ENCODE results near the gene NEURL1B. TPM values are rescaled to one million over a fixed set of nuclear protein-coding genes. Genes with fewer than 3 reads are reported as not detected.
A peak's percentile ranks its signal among the peaks of the same experiment; 100 is the strongest.

The NEURL1B gene
- total RNA-seq, 4 donors from 2014 or later = 8.2 to 29.9 (median 10.9) TPM

- 16 to 35% methylated on average over 6 to 7 of the region's 7 CpGs for WGBS, 2 donors
- Histone ChIP-seq H3K36me3 (no peaks in the 10 kb centered on the region), H3K4me1 (peaks cover 0 to 4% of the 10 kb centered on the region in 2 donors), H3K4me3 (replicated peaks in 1 of 3) (no peak overlapping the region), H3K27ac (no peak overlapping the region), H3K9me3 (no peaks in the 10 kb centered on the region), H3K27me3 (no peaks in the 10 kb centered on the region)
- intact Hi-C loops (cut with DNase I) = no loop called here
- peak; percentile 81 to 82 for DNase-seq
- TF ChIP-seq CTCF (IDR thresholded peaks at IDR 0.05) (no peak), POLR2A (IDR thresholded peaks at IDR 0.05) (no peak)
Observed at GRCh38 chr5:172678902-172679301, 37.8 kb downstream of the NEURL1B start.

- Histone ChIP-seq H3K27ac (peak overlapping the region in 1 of 3 donors; percentile 0), H3K4me1 (peaks cover 0 to 4% of the 10 kb centered on the region in 2 donors), H3K36me3 (no peaks in the 10 kb centered on the region), H3K4me3 (replicated peaks in 1 of 3) (no peak overlapping the region), H3K27me3 (no peaks in the 10 kb centered on the region), H3K9me3 (no peaks in the 10 kb centered on the region)
- intact Hi-C loops (cut with DNase I) = no loop called here
- TF ChIP-seq POLR2A (IDR thresholded peaks at IDR 0.05) = no peak
- no peak for TF ChIP-seq CTCF (IDR thresholded peaks at IDR 0.05)
- WGBS, 2 donors = 80 to 81% methylated on average over 8 of the region's 8 CpGs
- DNase-seq = no peak
Observed at GRCh38 chr5:172679628-172680212, 38.7 kb downstream of the NEURL1B start.

GRCh38 chr5:172680921-172681320 lies 39.9 kb downstream of the NEURL1B start:
- intact Hi-C loops (cut with DNase I) = no loop called here
- H3K36me3 ChIP-seq = no peaks in the 10 kb centered on the region
- no peak overlapping the region for H3K4me3 ChIP-seq (replicated peaks in 1 of 3)
- TF ChIP-seq POLR2A (IDR thresholded peaks at IDR 0.05) (no peak), CTCF (IDR thresholded peaks at IDR 0.05) (no peak)
- WGBS, 2 donors = 61 to 71% methylated on average over 5 of the region's 5 CpGs
- no peaks in the 10 kb centered on the region for H3K27me3 ChIP-seq
- no peak overlapping the region for H3K27ac ChIP-seq
- peaks cover 0 to 4% of the 10 kb centered on the region in 2 donors for H3K4me1 ChIP-seq
- no peaks in the 10 kb centered on the region for H3K9me3 ChIP-seq
- DNase-seq = no peak

- Histone ChIP-seq H3K4me3 (replicated peaks in 1 of 3) (no peak overlapping the region), H3K4me1 (peaks cover 0 to 4% of the 10 kb centered on the region in 2 donors), H3K36me3 (no peaks in the 10 kb centered on the region), H3K9me3 (no peaks in the 10 kb centered on the region), H3K27ac (no peak overlapping the region), H3K27me3 (no peaks in the 10 kb centered on the region)
- TF ChIP-seq CTCF (IDR thresholded peaks at IDR 0.05) (no peak), POLR2A (IDR thresholded peaks at IDR 0.05) (no peak)
- DNase-seq = no peak
- intact Hi-C loops (cut with DNase I) = no loop called here
- 88 to 92% methylated on average over 4 of the region's 4 CpGs for WGBS, 2 donors
Observed at GRCh38 chr5:172681421-172681820, 40.4 kb downstream of the NEURL1B start.

GRCh38 chr5:172683264-172683644 lies 42.2 kb downstream of the NEURL1B start:
- WGBS, 2 donors = 79 to 87% methylated on average over 28 to 29 of the region's 47 CpGs
- TF ChIP-seq CTCF (IDR thresholded peaks at IDR 0.05) (no peak), POLR2A (IDR thresholded peaks at IDR 0.05) (no peak)
- Histone ChIP-seq H3K36me3 (no peaks in the 10 kb centered on the region), H3K4me1 (peaks cover 0 to 4% of the 10 kb centered on the region in 2 donors), H3K9me3 (no peaks in the 10 kb centered on the region), H3K4me3 (replicated peaks in 1 of 3) (no peak overlapping the region), H3K27ac (no peak overlapping the region), H3K27me3 (no peaks in the 10 kb centered on the region)
- DNase-seq = no peak
- intact Hi-C loops (cut with DNase I) = no loop called here
